ENCODE measurements around the gene CEP43. TPM values are rescaled to one million over a fixed set of nuclear protein-coding genes. Genes with fewer than 3 reads are reported as not detected.
A peak's percentile ranks its signal among the peaks of the same experiment; 100 is the strongest.

CEP43 gene
- total and polyA plus RNA-seq, 2 of the 8 experiments (the other 6 are each of a cell fraction or from before 2014, with no cell fraction given): 12.0 to 31.2 TPM

DNA sequence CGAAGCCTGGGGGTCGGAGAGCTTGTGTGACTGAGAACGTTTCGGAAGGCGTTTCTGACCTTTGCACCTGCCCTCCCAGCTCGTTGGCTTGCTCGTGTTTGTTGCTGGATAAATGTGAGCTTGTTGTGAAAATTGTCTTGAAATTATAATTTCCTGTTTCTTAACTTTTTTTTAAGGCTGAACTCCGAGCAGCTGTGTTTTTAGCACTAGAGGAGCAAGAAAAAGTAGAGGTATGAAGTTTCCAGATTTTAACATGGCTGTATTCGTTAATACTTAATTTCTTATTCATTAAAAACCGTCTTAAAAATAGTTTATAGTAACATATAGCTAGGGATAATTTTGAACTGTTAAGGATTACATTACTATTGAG is 672 bp downstream of the CEP43 start:
- H3K4me3 ChIP-seq (ENCODE audit: extremely low read depth in 1 of 4, insufficient read depth in 2 of 4, low read depth in 3 of 4, low read length in 4 of 4): peak overlapping the region; percentile 80 to 90 (median 85)
- peak overlapping the region; percentile 84; the same call in 1 of the 2 replicates for H2BK5ac ChIP-seq (ENCODE audit: low read depth, low read length)
- H2AFZ ChIP-seq (ENCODE audit: low read length): no peak overlapping the region
- FAIRE-seq (no peak), DNase-seq (ENCODE audit: low read depth in 1 of 2, low spot score in 2 of 2) (no peak)
- peak overlapping the region; percentile 68; the same call in 1 of the 2 replicates for H3K27ac ChIP-seq (ENCODE audit: low read depth, low read length)
- H2BK120ac ChIP-seq (replicated peaks; ENCODE audit: low read depth, low read length): no peak overlapping the region
- H4K91ac ChIP-seq (replicated peaks; ENCODE audit: insufficient read length, low read length): no peak overlapping the region
- peaks cover 6% of the 10 kb centered on the region; the same call in 1 of the 2 replicates for H3K23me2 ChIP-seq (ENCODE audit: low read depth, low read length)
- TF ChIP-seq CREB1 (IDR thresholded peaks at IDR 0.05) (no peak), CHD2 (IDR thresholded peaks at IDR 0.05; ENCODE audit: low read length) (no peak), CEBPB (IDR thresholded peaks at IDR 0.05; ENCODE audit: low read depth, low read length) (no peak), RFX5 (IDR thresholded peaks at IDR 0.05; ENCODE audit: borderline replicate concordance, low read depth, low read length) (no peak)
- TF ChIP-seq, protein P1, sequence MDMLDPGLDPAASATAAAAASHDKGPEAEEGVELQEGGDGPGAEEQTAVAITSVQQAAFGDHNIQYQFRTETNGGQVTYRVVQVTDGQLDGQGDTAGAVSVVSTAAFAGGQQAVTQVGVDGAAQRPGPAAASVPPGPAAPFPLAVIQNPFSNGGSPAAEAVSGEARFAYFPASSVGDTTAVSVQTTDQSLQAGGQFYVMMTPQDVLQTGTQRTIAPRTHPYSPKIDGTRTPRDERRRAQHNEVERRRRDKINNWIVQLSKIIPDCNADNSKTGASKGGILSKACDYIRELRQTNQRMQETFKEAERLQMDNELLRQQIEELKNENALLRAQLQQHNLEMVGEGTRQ (IDR thresholded peaks at IDR 0.05; ENCODE audit: low read length): no peak
- peak overlapping the region; percentile 84 to 89 (median 86) for H3K9ac ChIP-seq (replicated peaks in 1 of 4; ENCODE audit: extremely low read depth in 1 of 4, low read depth in 3 of 4, low read length in 3 of 4)
- peaks cover 0 to 8% (median 4%) of the 10 kb centered on the region in 4 experiments; a peak in 5 of 7 replicates for H3K4me1 ChIP-seq (replicated peaks in 1 of 4; ENCODE audit: control insufficient read depth in 3 of 4, insufficient read depth in 4 of 4, low read length in 3 of 4)
- H3K79me2 ChIP-seq (ENCODE audit: control insufficient read depth in 1 of 2, insufficient read depth in 2 of 2, low read length in 2 of 2): peaks cover 4 to 70% of the 10 kb centered on the region in 2 experiments
- H2BK15ac ChIP-seq (ENCODE audit: low read length): no peak overlapping the region
- no peak overlapping the region; the same call in 1 of the 2 replicates for H3K18ac ChIP-seq (ENCODE audit: extremely low read depth, low read length)
- H3K4me2 ChIP-seq (ENCODE audit: insufficient read depth in 1 of 2, low read depth in 2 of 2, low read length in 2 of 2): peak overlapping the region; percentile 67 to 83
- no peak overlapping the region for H3K4ac ChIP-seq (replicated peaks; ENCODE audit: insufficient read length, low read depth, low read length)
- H3K36me3 ChIP-seq (ENCODE audit: control insufficient read depth in 2 of 4, insufficient read depth in 4 of 4, low read length in 3 of 4): peaks cover 2 to 41% (median 11%) of the 10 kb centered on the region in 4 experiments; a peak in 5 of 8 replicates
- H3K9me3 ChIP-seq (ENCODE audit: insufficient read depth in 2 of 2, low read depth in 1 of 2, low read length in 1 of 2): no peaks in the 10 kb centered on the region
- CTCF ChIA-PET (ENCODE audit: partially characterized antibody): interaction anchor here (0.7 to 2.5 kb wide), 7 partner anchors 10 to 225 kb away, joined by 3 to 13 read pairs (median 3); no protein-coding TSS in a partner anchor
- peak overlapping the region; percentile 12 for H4K5ac ChIP-seq (ENCODE audit: insufficient read length, low read depth, low read length)
- no peak overlapping the region for H3K23ac ChIP-seq (ENCODE audit: insufficient read length)
- H3K79me1 ChIP-seq (ENCODE audit: low read depth, low read length): peaks cover 13% of the 10 kb centered on the region
- peak overlapping the region; percentile 5 for H3K56ac ChIP-seq (replicated peaks; ENCODE audit: insufficient read length, low read depth, low read length)
- no peaks in the 10 kb centered on the region for H3K27me3 ChIP-seq (replicated peaks in 1 of 4; ENCODE audit: control insufficient read depth in 3 of 4, extremely low read depth in 1 of 4, insufficient read depth in 3 of 4, low read length in 3 of 4)
- 8% methylated on average over 10 of the region's 10 CpGs; no CpG with 5 or more reads in 1 of the 2 experiments for WGBS, 2 experiments (ENCODE audit: extremely low coverage in 1 of 2, insufficient coverage in 1 of 2, insufficient read length in 1 of 2, insufficient replicate concordance in 2 of 2, low coverage in 1 of 2, low lambda C conversion rate in 2 of 2, missing lambda C conversion rate in 1 of 2)
- H4K8ac ChIP-seq (ENCODE audit: extremely low read depth, insufficient read depth, low read length): no peak overlapping the region
- peaks cover 6 to 8% of the 10 kb centered on the region in 2 experiments for H4K20me1 ChIP-seq (replicated peaks in 1 of 2; ENCODE audit: control insufficient read depth in 1 of 2, insufficient read depth in 2 of 2, low read length in 2 of 2)
- H2BK12ac ChIP-seq (ENCODE audit: low read depth, low read length): no peak overlapping the region
- no peak overlapping the region for H3K14ac ChIP-seq (ENCODE audit: insufficient read length)
- POLR2A ChIA-PET (ENCODE audit: partially characterized antibody): interaction anchor here (0.6 to 2.9 kb wide), 11 partner anchors 9 to 374 kb away, joined by 3 to 11 read pairs (median 4); partner anchors contain the start of gene RNASET2
- no peak overlapping the region for H2AK5ac ChIP-seq (ENCODE audit: low read depth, low read length)
- no peak overlapping the region for H2BK20ac ChIP-seq (ENCODE audit: low read length)
